ENCODE measurements around the gene ITGAE. TPM values are rescaled to one million over a fixed set of nuclear protein-coding genes. Genes with fewer than 3 reads are reported as not detected.
A peak's percentile ranks its signal among the peaks of the same experiment; 100 is the strongest.

Gene ITGAE
- total and polyA plus RNA-seq, 4 donors: 26.5 to 51.2 (median 42.1) TPM

GRCh38 chr17:3669548-3669947 lies 131.4 kb downstream of the ITGAE start:
- H3K9me3 ChIP-seq (ENCODE audit: control insufficient read depth, insufficient read depth, low read length): no peaks in the 10 kb centered on the region
- WGBS (ENCODE audit: insufficient coverage): 66% methylated on average over 7 of the region's 12 CpGs
- no peak overlapping the region for H3K27ac ChIP-seq (ENCODE audit: low read depth, low read length)
- peaks cover 20% of the 10 kb centered on the region for H3K36me3 ChIP-seq (ENCODE audit: control insufficient read depth, insufficient read depth, low read length)
- H3K4me3 ChIP-seq (ENCODE audit: low read depth, low read length): peak overlapping the region; percentile 95
- no peak for DNase-seq (ENCODE audit: low read depth in 4 of 6, low spot score in 6 of 6)
- no peaks in the 10 kb centered on the region for H3K27me3 ChIP-seq (ENCODE audit: control insufficient read depth, insufficient read depth, low read length)
- peaks cover 41% of the 10 kb centered on the region for H3K4me1 ChIP-seq (ENCODE audit: control insufficient read depth, insufficient read depth, low read length)

GRCh38 chr17:3669085-3669347 lies 132.0 kb downstream of the ITGAE start:
- H3K27me3 ChIP-seq (ENCODE audit: control insufficient read depth, insufficient read depth, low read length): no peaks in the 10 kb centered on the region
- H3K4me3 ChIP-seq (ENCODE audit: low read depth, low read length): peak overlapping the region; percentile 95
- no peak for DNase-seq (ENCODE audit: low read depth in 4 of 6, low spot score in 6 of 6)
- under 1% methylated on average over 32 of the region's 32 CpGs for WGBS (ENCODE audit: insufficient coverage)
- H3K4me1 ChIP-seq (ENCODE audit: control insufficient read depth, insufficient read depth, low read length): peaks cover 41% of the 10 kb centered on the region
- no peaks in the 10 kb centered on the region for H3K9me3 ChIP-seq (ENCODE audit: control insufficient read depth, insufficient read depth, low read length)
- peaks cover 25% of the 10 kb centered on the region for H3K36me3 ChIP-seq (ENCODE audit: control insufficient read depth, insufficient read depth, low read length)
- peak overlapping the region; percentile 84 for H3K27ac ChIP-seq (ENCODE audit: low read depth, low read length)

- H3K9me3 ChIP-seq (ENCODE audit: control insufficient read depth, insufficient read depth, low read length): no peaks in the 10 kb centered on the region
- no peaks in the 10 kb centered on the region for H3K27me3 ChIP-seq (ENCODE audit: control insufficient read depth, insufficient read depth, low read length)
- H3K4me1 ChIP-seq (ENCODE audit: control insufficient read depth, insufficient read depth, low read length): peaks cover 41% of the 10 kb centered on the region
- H3K4me3 ChIP-seq (ENCODE audit: low read depth, low read length): peak within 1 kb of the TSS; percentile 95
- WGBS (ENCODE audit: insufficient coverage): under 1% methylated on average over 89 of the region's 89 CpGs
- H3K27ac ChIP-seq (ENCODE audit: low read depth, low read length): peak within 1 kb of the TSS; percentile 97
- peaks cover 30% of the 10 kb centered on the region for H3K36me3 ChIP-seq (ENCODE audit: control insufficient read depth, insufficient read depth, low read length)
- DNase-seq (ENCODE audit: low read depth in 4 of 6, low spot score in 6 of 6): peak; percentile 95 to 99 (median 98)
Measured at GRCh38 chr17:3668279-3669084, 132.5 kb downstream of the ITGAE start, which contains the start of the genes EMC6 and TAX1BP3. EMC6 (plus strand) TSS chr17:3668812; CDS start chr17:3669147, 335 bp downstream. TAX1BP3 (minus strand) TSS chr17:3668578; CDS start chr17:3668526, 52 bp downstream.

GRCh38 chr17:3667366-3668278 lies 133.4 kb downstream of the ITGAE start:
- 7% methylated on average over 31 of the region's 39 CpGs for WGBS (ENCODE audit: insufficient coverage)

GRCh38 chr17:3666516-3666915 lies 134.5 kb downstream of the ITGAE start:
- no peaks in the 10 kb centered on the region for H3K27me3 ChIP-seq (ENCODE audit: control insufficient read depth, insufficient read depth, low read length)
- no peak overlapping the region for H3K27ac ChIP-seq (ENCODE audit: low read depth, low read length)
- no peak overlapping the region for H3K4me3 ChIP-seq (ENCODE audit: low read depth, low read length)
- H3K4me1 ChIP-seq (ENCODE audit: control insufficient read depth, insufficient read depth, low read length): peaks cover 52% of the 10 kb centered on the region
- peaks cover 47% of the 10 kb centered on the region for H3K36me3 ChIP-seq (ENCODE audit: control insufficient read depth, insufficient read depth, low read length)
- DNase-seq (ENCODE audit: low read depth in 4 of 6, low spot score in 6 of 6): no peak
- WGBS (ENCODE audit: insufficient coverage): 95% methylated on average over 5 of the region's 6 CpGs
- no peaks in the 10 kb centered on the region for H3K9me3 ChIP-seq (ENCODE audit: control insufficient read depth, insufficient read depth, low read length)

More at GRCh38 chr17:3667366-3668278, 133.4 kb downstream of the ITGAE start:
- peak in 5 of 6 donors; percentile 28 to 87 (median 43) for DNase-seq (ENCODE audit: low read depth in 4 of 6, low spot score in 6 of 6)
- peaks cover 48% of the 10 kb centered on the region for H3K4me1 ChIP-seq (ENCODE audit: control insufficient read depth, insufficient read depth, low read length)
- peaks cover 36% of the 10 kb centered on the region for H3K36me3 ChIP-seq (ENCODE audit: control insufficient read depth, insufficient read depth, low read length)
- no peaks in the 10 kb centered on the region for H3K27me3 ChIP-seq (ENCODE audit: control insufficient read depth, insufficient read depth, low read length)
- no peaks in the 10 kb centered on the region for H3K9me3 ChIP-seq (ENCODE audit: control insufficient read depth, insufficient read depth, low read length)
- peak overlapping the region; percentile 95 for H3K4me3 ChIP-seq (ENCODE audit: low read depth, low read length)
- peak overlapping the region; percentile 97 for H3K27ac ChIP-seq (ENCODE audit: low read depth, low read length)

- H3K27ac ChIP-seq (ENCODE audit: low read depth, low read length): no peak overlapping the region
- 81% methylated on average over 3 of the region's 5 CpGs for WGBS (ENCODE audit: insufficient coverage)
- peak in 1 of 6 donors; percentile 37 for DNase-seq (ENCODE audit: low read depth in 4 of 6, low spot score in 6 of 6)
Measured at GRCh38 chr17:3665834-3666233, 135.2 kb downstream of the ITGAE start.

More at GRCh38 chr17:3665834-3666233, 135.2 kb downstream of the ITGAE start:
- Histone ChIP-seq H3K4me1 (ENCODE audit: control insufficient read depth, insufficient read depth, low read length) (peaks cover 52% of the 10 kb centered on the region), H3K36me3 (ENCODE audit: control insufficient read depth, insufficient read depth, low read length) (peaks cover 51% of the 10 kb centered on the region), H3K4me3 (ENCODE audit: low read depth, low read length) (no peak overlapping the region), H3K9me3 (ENCODE audit: control insufficient read depth, insufficient read depth, low read length) (no peaks in the 10 kb centered on the region), H3K27me3 (ENCODE audit: control insufficient read depth, insufficient read depth, low read length) (no peaks in the 10 kb centered on the region)

Other genes starting within 250 kb of the ITGAE start
- gene TRPV3, start 243.4 kb downstream of the ITGAE start, total RNA-seq: 1 to 10 TPM; 2.2 to 5.4 TPM
- gene TRPV3, start 243.4 kb downstream of the ITGAE start, polyA plus RNA-seq (ENCODE audit: insufficient read length in 2 of 2): 1 to 10 TPM; 2.8 to 4.7 TPM
- 10 to 100 TPM in 1 of 2 donors, 1 to 10 TPM in 1; 6.0 to 29.3 TPM for gene TRPV1, start 191.8 kb downstream of the ITGAE start, total RNA-seq
- 10 to 100 TPM in 1 of 2 donors, 1 to 10 TPM in 1; 7.9 to 12.6 TPM for gene TRPV1, start 191.8 kb downstream of the ITGAE start, polyA plus RNA-seq (ENCODE audit: insufficient read length in 2 of 2)
- gene SHPK, start 164.9 kb downstream of the ITGAE start, total RNA-seq: 10 to 100 TPM in 1 of 2 donors, 1 to 10 TPM in 1; 9.6 to 16.2 TPM
- 10 to 100 TPM; 13.1 to 14.9 TPM for gene SHPK, start 164.9 kb downstream of the ITGAE start, polyA plus RNA-seq (ENCODE audit: insufficient read length in 2 of 2)
- gene CTNS, start 164.4 kb downstream of the ITGAE start, total RNA-seq: 10 to 100 TPM; 13.6 to 15.2 TPM
- gene CTNS, start 164.4 kb downstream of the ITGAE start, polyA plus RNA-seq (ENCODE audit: insufficient read length in 2 of 2): 10 to 100 TPM; 16.6 to 17.8 TPM
- gene TAX1BP3, start 132.6 kb downstream of the ITGAE start, total RNA-seq: 100 to 1,000 TPM in 1 of 2 donors, 10 to 100 TPM in 1; 26.4 to 116 TPM
- gene TAX1BP3, start 132.6 kb downstream of the ITGAE start, polyA plus RNA-seq (ENCODE audit: insufficient read length in 2 of 2): 10 to 100 TPM; 44.9 to 52.6 TPM
- 10 to 100 TPM; 11.0 to 18.7 TPM for gene EMC6, start 132.4 kb downstream of the ITGAE start, total RNA-seq
- gene EMC6, start 132.4 kb downstream of the ITGAE start, polyA plus RNA-seq (ENCODE audit: insufficient read length in 2 of 2): 10 to 100 TPM; 43.7 to 48.1 TPM
- 1 to 10 TPM; 6.0 to 8.4 TPM for gene P2RX5, start 105.0 kb downstream of the ITGAE start, total RNA-seq
- gene P2RX5, start 105.0 kb downstream of the ITGAE start, polyA plus RNA-seq (ENCODE audit: insufficient read length in 2 of 2): 10 to 100 TPM; 12.3 to 16.8 TPM
- 1 to 10 TPM; 1.3 to 2.5 TPM for gene HASPIN, start 77.3 kb downstream of the ITGAE start, total RNA-seq
- gene HASPIN, start 77.3 kb downstream of the ITGAE start, polyA plus RNA-seq (ENCODE audit: insufficient read length in 2 of 2): 1 to 10 TPM; 1.6 to 1.9 TPM
- gene NCBP3, start 45.1 kb upstream of the ITGAE start, total RNA-seq: 10 to 100 TPM; 23.8 to 38.5 TPM
- gene NCBP3, start 45.1 kb upstream of the ITGAE start, polyA plus RNA-seq (ENCODE audit: insufficient read length in 2 of 2): 10 to 100 TPM; 49.9 to 63.2 TPM
- gene CAMKK1, start 91.9 kb upstream of the ITGAE start, total RNA-seq: 10 to 100 TPM in 1 of 2 donors, 1 to 10 TPM in 1; 5.2 to 10.1 TPM
- 10 to 100 TPM; 16.8 to 22.5 TPM for gene CAMKK1, start 91.9 kb upstream of the ITGAE start, polyA plus RNA-seq (ENCODE audit: insufficient read length in 2 of 2)
- 1 to 10 TPM in 1 of 2 donors, under 1 TPM in 1; 0.55 to 1.9 TPM for gene P2RX1, start 115.3 kb upstream of the ITGAE start, total RNA-seq
- under 1 TPM; 0.17 to 0.36 TPM for gene P2RX1, start 115.3 kb upstream of the ITGAE start, polyA plus RNA-seq (ENCODE audit: insufficient read length in 2 of 2)
- 1 to 10 TPM; 4.0 TPM for gene ATP2A3, start 163.2 kb upstream of the ITGAE start, total RNA-seq
- 1 to 10 TPM; 3.8 to 4.6 TPM for gene ATP2A3, start 163.2 kb upstream of the ITGAE start, polyA plus RNA-seq (ENCODE audit: insufficient read length in 2 of 2)

All from spinal cord (tissue), 10 donors.